ENCODE measurements around the gene ETV3. TPM values are rescaled to one million over a fixed set of nuclear protein-coding genes. Genes with fewer than 3 reads are reported as not detected.

ETV3 gene
- total and polyA plus RNA-seq, 2 donors from 2014 or later, result 3.5 to 24.8 TPM

DNA sequence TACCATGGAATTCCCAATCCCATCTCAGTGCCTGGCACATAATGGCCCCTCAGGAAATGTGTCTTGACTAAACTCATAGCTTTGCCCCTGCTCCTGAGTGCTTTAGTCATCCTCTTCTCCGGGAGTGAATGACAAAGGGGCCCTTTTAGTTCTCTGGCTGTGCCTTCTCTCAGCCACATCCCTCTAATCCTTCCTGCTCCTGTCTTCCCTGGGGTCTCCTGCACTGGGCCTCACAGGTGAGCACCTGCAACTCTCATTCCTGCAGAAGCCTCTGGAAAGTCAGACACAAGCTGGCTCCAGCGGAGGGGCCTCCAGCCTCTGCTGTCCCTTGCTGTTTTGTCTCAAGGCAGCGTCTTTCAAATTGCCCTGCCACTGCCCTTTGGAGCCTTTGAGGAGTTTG, 24.6 kb downstream of the ETV3 start:
- H3K36me3 ChIP-seq (ENCODE audit: control insufficient read depth in 2 of 3, insufficient read depth in 3 of 3, low read length in 3 of 3), result no peaks in the 10 kb centered on the region
- no peak for TF ChIP-seq CTCF (IDR thresholded peaks at IDR 0.05; ENCODE audit: borderline replicate concordance, extremely low read depth, insufficient read depth)
- intact Hi-C loops (cut with DNase I), result no loop called here
- H3K9ac ChIP-seq (ENCODE audit: low read length in 3 of 3), result no peak overlapping the region
- no peaks in the 10 kb centered on the region for H3K27me3 ChIP-seq (ENCODE audit: control insufficient read depth, insufficient read depth, low read length)
- FAIRE-seq, result no peak
- DNase-seq, result no peak
- no peaks in the 10 kb centered on the region for H3K4me1 ChIP-seq (ENCODE audit: control insufficient read depth in 2 of 3, insufficient read depth in 2 of 3, low read depth in 1 of 3, low read length in 3 of 3)
- no peak overlapping the region for H3K27ac ChIP-seq (ENCODE audit: low read depth in 2 of 2, low read length in 2 of 2)
- no peaks in the 10 kb centered on the region for H3K9me3 ChIP-seq (ENCODE audit: control insufficient read depth in 2 of 3, insufficient read depth in 1 of 3, low read length in 3 of 3)
- H3K4me3 ChIP-seq (ENCODE audit: low read length in 3 of 3), result no peak overlapping the region

- H3K9me3 ChIP-seq (ENCODE audit: control insufficient read depth in 2 of 3, insufficient read depth in 1 of 3, low read length in 3 of 3), result no peaks in the 10 kb centered on the region
- no peak for FAIRE-seq
- H3K9ac ChIP-seq (ENCODE audit: low read length in 3 of 3), result no peak overlapping the region
- no peak overlapping the region for H3K27ac ChIP-seq (ENCODE audit: low read depth in 2 of 2, low read length in 2 of 2)
- intact Hi-C loops (cut with DNase I), result no loop called here
- no peak for TF ChIP-seq CTCF (IDR thresholded peaks at IDR 0.05; ENCODE audit: borderline replicate concordance, extremely low read depth, insufficient read depth)
- DNase-seq, result no peak
- H3K36me3 ChIP-seq (ENCODE audit: control insufficient read depth in 2 of 3, insufficient read depth in 3 of 3, low read length in 3 of 3), result no peaks in the 10 kb centered on the region
- H3K4me3 ChIP-seq (ENCODE audit: low read length in 3 of 3), result no peak overlapping the region
- no peaks in the 10 kb centered on the region for H3K27me3 ChIP-seq (ENCODE audit: control insufficient read depth, insufficient read depth, low read length)
- H3K4me1 ChIP-seq (ENCODE audit: control insufficient read depth in 2 of 3, insufficient read depth in 2 of 3, low read depth in 1 of 3, low read length in 3 of 3), result no peaks in the 10 kb centered on the region
These were observed 25.1 kb downstream of the ETV3 start for GRCh38 chr1:157113106-157113505.

GRCh38 chr1:157112186-157112867, 25.9 kb downstream of the ETV3 start:
- no peaks in the 10 kb centered on the region for H3K36me3 ChIP-seq (ENCODE audit: control insufficient read depth in 2 of 3, insufficient read depth in 3 of 3, low read length in 3 of 3)
- no peaks in the 10 kb centered on the region for H3K27me3 ChIP-seq (ENCODE audit: control insufficient read depth, insufficient read depth, low read length)
- no peak overlapping the region for H3K9ac ChIP-seq (ENCODE audit: low read length in 3 of 3)
- no peaks in the 10 kb centered on the region for H3K4me1 ChIP-seq (ENCODE audit: control insufficient read depth in 2 of 3, insufficient read depth in 2 of 3, low read depth in 1 of 3, low read length in 3 of 3)
- TF ChIP-seq CTCF (IDR thresholded peaks at IDR 0.05; ENCODE audit: borderline replicate concordance, extremely low read depth, insufficient read depth), result no peak
- no peak for DNase-seq
- intact Hi-C loops (cut with DNase I), result no loop called here
- H3K9me3 ChIP-seq (ENCODE audit: control insufficient read depth in 2 of 3, insufficient read depth in 1 of 3, low read length in 3 of 3), result no peaks in the 10 kb centered on the region
- no peak overlapping the region for H3K27ac ChIP-seq (ENCODE audit: low read depth in 2 of 2, low read length in 2 of 2)
- H3K4me3 ChIP-seq (ENCODE audit: low read length in 3 of 3), result no peak overlapping the region
- no peak for FAIRE-seq
